Thyroid gland (tissue), 4 donors: ENCODE measurements around the gene AKNA.

Experiments used
- CTCF ChIP-seq, 6 experiments: fragments of 200-600 bp in 3 of 6; fragments of 450-650 bp in 3 of 6; sonication (generic) in 3 of 6; IDR thresholded peaks; one replicate each; pipeline ENCODE4 v1.5.1; 2016 to 2019; ENCODE audit warnings: antibody characterized with exemption in 6 of 6, mild to moderate bottlenecking in 2 of 6, inconsistent platforms in 1 of 6, moderate library complexity in 1 of 6
- POLR2A ChIP-seq, 2 donors: fragments of 450-650 bp; IDR thresholded peaks; one replicate each; pipeline ENCODE4 v1.6.1; 2017; ENCODE audit warnings: antibody characterized with exemption in 2 of 2, mild to moderate bottlenecking in 2 of 2, moderate library complexity in 1 of 2

DNA sequence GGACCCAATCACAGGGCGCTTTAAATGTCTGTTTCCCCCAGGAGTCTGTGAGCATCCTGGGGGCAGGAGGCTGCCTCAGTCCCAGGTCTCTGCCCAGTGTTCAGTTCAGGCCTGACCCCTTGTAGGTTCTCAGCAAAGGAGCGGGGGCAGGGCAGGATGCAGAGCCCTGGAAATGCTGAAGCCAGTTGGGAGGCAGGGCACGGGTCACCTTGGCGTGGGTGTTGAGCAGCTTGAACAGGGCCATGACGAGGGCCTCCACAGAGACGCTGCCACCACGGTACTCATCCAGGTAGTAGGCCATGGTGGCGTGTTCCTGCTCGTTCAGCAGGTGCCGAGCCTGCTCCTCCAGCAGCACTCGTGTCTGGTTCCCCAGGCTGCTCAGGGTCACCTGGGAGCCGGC lies 36.3 kb upstream of the AKNA start:
- TF ChIP-seq POLR2A (IDR thresholded peaks at IDR 0.05), result no peak
- TF ChIP-seq CTCF (IDR thresholded peaks at IDR 0.05), result no peak
